Progenitor cell of endocrine pancreas (in vitro differentiated cells): ENCODE measurements around the gene EID3. TPM values are rescaled to one million over a fixed set of nuclear protein-coding genes. Genes with fewer than 3 reads are reported as not detected.

Source experiments
- DNase-seq: peaks from one replicate; pipeline ENCODE4 v3.0.0; 2021; ENCODE audit warnings: low spot score; ENCODE audit not compliant: unreplicated experiment
- H3K27ac Mint-ChIP-seq: 2 replicates; pipeline ENCODE4 v1.8.0; 2021; ENCODE audit warnings: mild to moderate bottlenecking, moderate library complexity, mixed read lengths
- H3K27me3 Mint-ChIP-seq: 2 replicates; pipeline ENCODE4 v1.8.0; 2021; ENCODE audit warnings: mixed read lengths
- H3K36me3 Mint-ChIP-seq: 2 replicates; pipeline ENCODE4 v1.8.0; 2022; ENCODE audit warnings: mixed read lengths; ENCODE audit not compliant: insufficient read depth
- H3K4me1 Mint-ChIP-seq: 2 replicates; pipeline ENCODE4 v1.8.0; 2021; ENCODE audit warnings: low read depth, mixed read lengths
- H3K4me3 Mint-ChIP-seq: 2 replicates; pipeline ENCODE4 v1.8.0; 2021; ENCODE audit warnings: low read depth, mild to moderate bottlenecking, moderate library complexity, mixed read lengths
- H3K9me3 Mint-ChIP-seq: 2 replicates; pipeline ENCODE4 v1.8.0; 2021; ENCODE audit warnings: low read depth, mixed read lengths
- total RNA-seq: library from RNA; stranded (reverse); gene quantifications from 2 replicates; pipeline ENCODE4 v1.2.1, GENCODE V29; 2021
- TF ChIP-seq, protein P1 (sequence below): fragments of 200-600 bp; sonication (generic); IDR thresholded peaks from one replicate; pipeline ENCODE4 v1.5.0; 2021; ENCODE audit warnings: antibody characterized with exemption, mild to moderate bottlenecking; ENCODE audit not compliant: unreplicated experiment

The EID3 gene
- total RNA-seq, 1 donor from 2014 or later: 2.9 TPM

DNA sequence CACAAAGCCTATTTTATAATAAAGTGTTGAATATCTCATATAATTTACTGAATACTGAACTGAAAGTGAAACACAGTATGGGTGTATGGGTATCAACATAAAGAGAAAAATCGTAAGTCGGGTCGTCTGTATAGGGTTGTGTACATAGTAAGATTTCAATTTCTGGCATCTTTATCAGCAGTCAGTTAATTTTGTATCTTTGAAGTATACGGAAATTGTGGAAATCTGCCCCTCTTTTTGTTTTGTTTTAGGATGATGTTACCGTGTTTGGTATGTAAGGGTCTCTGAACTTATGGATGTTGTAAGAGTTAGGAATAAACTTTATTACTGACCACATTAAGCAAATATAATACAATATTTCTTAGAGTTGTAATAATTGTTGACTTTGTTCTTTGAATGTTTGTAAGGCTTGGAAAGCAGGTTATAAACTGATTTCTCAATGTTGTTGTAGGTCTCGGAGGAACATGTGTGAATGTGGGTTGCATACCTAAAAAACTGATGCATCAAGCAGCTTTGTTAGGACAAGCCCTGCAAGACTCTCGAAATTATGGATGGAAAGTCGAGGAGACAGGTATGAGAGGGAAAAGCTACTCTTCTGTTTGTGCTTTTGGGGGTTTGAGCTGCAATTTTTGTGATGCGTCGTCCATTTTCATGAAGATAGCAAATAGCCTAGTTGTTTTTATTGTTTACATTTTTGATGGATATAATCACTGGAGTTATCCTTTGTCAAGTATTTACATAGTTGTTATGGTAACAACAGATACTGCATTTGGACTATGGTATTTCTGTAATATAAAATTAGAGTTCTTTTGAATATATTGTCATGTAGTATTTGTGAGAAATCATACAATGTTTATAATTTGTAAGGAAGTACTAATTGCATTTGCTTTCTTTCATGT lies 12.0 kb downstream of the EID3 start:
- Mint-ChIP-seq H3K27ac (no peak overlapping the region), H3K27me3 (no peaks in the 10 kb centered on the region), H3K4me3 (no peak overlapping the region), H3K9me3 (no peaks in the 10 kb centered on the region), H3K4me1 (peaks cover 3% of the 10 kb centered on the region), H3K36me3 (peaks cover 25% of the 10 kb centered on the region)
- DNase-seq: no peak
- TF ChIP-seq, protein P1, sequence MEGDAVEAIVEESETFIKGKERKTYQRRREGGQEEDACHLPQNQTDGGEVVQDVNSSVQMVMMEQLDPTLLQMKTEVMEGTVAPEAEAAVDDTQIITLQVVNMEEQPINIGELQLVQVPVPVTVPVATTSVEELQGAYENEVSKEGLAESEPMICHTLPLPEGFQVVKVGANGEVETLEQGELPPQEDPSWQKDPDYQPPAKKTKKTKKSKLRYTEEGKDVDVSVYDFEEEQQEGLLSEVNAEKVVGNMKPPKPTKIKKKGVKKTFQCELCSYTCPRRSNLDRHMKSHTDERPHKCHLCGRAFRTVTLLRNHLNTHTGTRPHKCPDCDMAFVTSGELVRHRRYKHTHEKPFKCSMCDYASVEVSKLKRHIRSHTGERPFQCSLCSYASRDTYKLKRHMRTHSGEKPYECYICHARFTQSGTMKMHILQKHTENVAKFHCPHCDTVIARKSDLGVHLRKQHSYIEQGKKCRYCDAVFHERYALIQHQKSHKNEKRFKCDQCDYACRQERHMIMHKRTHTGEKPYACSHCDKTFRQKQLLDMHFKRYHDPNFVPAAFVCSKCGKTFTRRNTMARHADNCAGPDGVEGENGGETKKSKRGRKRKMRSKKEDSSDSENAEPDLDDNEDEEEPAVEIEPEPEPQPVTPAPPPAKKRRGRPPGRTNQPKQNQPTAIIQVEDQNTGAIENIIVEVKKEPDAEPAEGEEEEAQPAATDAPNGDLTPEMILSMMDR: no peak

DNA sequence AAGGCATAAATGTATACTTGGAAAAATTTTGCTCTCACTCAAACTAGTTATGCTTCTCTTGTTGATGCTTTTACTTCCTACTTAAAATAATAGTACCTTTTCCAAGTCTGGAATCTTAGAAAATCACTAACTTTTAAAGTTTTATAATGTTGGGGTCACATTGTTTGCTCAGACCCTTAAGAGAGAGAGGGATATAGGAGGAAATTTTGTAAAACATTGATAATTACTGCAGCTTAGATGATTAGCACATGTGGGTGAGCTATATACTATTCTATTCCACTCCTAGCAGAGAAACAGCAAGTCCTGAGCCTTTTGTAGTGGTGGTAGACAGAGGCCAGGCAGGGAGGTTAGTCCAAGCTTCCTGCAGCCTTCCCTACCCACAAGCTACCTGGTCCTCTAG lies 13.4 kb downstream of the EID3 start:
- Mint-ChIP-seq H3K4me3 (no peak overlapping the region), H3K4me1 (no peaks in the 10 kb centered on the region), H3K9me3 (no peaks in the 10 kb centered on the region), H3K27ac (no peak overlapping the region), H3K36me3 (peaks cover 29% of the 10 kb centered on the region), H3K27me3 (no peaks in the 10 kb centered on the region)
- TF ChIP-seq, protein P1: no peak
- DNase-seq: no peak

DNA sequence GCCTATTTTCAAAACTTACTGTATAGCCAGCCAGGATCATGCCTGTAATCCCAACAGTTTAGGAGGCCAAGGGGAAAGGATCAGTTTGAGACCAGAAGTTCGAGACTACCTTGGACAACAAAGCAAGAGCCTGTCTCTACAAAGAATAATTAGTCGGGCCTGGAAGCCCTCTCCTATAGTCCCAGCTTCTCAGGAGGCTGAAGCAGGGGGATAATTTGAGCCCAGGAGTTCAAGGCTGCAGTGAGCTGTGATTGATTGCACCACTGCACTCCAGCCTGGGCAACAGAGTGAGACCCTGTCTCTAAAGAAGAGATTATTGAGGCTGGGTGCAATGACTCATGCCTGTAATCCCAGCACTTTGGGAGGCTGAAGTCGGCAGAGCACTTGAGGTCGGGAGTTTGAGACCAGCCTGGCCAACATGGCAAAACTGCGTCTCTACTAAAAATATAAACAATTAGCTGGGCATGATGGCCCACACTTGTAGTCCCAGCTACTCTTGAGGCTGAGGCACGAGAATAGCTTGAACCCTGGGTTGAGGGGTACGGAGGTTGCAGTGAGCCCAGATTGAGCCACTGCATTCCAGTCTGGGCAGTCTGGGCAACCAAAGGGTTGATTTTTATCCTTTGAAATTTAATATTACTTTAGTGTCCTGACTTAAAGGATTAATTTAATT lies 14.1 kb downstream of the EID3 start:
- DNase-seq: no peak
- Mint-ChIP-seq H3K27me3 (no peaks in the 10 kb centered on the region), H3K4me3 (no peak overlapping the region), H3K27ac (no peak overlapping the region), H3K36me3 (peaks cover 32% of the 10 kb centered on the region), H3K9me3 (no peaks in the 10 kb centered on the region), H3K4me1 (no peaks in the 10 kb centered on the region)
- TF ChIP-seq, protein P1: no peak

DNA sequence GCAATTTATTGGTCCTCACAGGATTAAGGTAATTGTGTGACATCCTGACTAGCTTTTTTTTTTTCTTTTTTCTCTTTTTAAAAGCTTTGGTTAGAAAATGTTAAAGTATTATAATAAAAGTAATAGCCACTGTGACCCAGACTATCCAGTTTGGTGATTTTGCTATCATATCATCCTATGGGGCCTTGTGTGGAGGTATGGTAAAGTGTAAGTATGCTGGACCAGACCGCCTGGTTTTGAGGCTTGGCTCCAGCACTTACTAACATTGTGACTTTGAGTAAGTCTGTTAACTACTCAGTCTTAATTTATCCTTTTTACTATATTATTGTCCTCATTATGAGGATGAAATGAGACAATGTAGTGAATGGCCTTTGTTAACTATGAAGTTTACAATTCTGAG lies 15.5 kb downstream of the EID3 start:
- no peak for DNase-seq
- H3K27ac Mint-ChIP-seq: no peak overlapping the region
- no peaks in the 10 kb centered on the region for H3K27me3 Mint-ChIP-seq
- TF ChIP-seq, protein P1: no peak
- H3K36me3 Mint-ChIP-seq: peaks cover 31% of the 10 kb centered on the region
- H3K4me3 Mint-ChIP-seq: no peak overlapping the region
- no peaks in the 10 kb centered on the region for H3K4me1 Mint-ChIP-seq
- H3K9me3 Mint-ChIP-seq: peaks cover 3% of the 10 kb centered on the region

DNA sequence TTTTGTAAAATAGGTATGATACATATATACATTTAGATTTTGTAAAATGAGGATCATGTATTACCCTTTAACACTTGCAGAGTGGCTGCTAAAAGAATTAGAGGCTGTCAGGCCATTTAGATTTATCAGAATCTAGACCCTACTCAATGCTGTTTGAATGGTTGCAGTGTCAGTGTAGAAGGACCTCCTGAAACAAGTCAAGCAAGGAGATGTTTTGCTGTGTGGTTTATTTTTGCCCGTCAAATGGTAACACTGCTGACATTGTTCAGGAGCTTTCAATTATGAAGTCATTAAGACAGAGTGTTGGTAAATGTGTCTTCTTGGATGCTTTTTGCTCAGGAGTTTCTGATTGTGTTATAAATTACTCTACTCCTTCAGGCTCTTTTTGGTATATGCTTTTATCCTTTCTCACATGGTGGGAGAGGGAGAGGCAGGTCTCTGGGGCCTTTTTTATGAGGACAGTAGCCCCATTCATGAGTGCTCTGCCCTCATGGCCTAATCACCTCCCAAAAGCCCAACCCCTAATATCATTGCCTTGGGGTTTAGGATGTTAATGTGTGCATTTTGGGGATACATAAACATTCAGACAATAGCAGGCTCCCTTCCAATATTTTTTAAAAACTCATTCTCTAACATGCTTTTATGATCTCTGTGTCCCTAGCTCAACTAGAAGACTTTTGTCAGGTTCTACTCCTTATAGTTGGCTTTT lies 16.5 kb downstream of the EID3 start:
- Mint-ChIP-seq H3K27ac (no peak overlapping the region), H3K9me3 (peaks cover 3% of the 10 kb centered on the region), H3K36me3 (peaks cover 37% of the 10 kb centered on the region), H3K4me3 (no peak overlapping the region), H3K4me1 (no peaks in the 10 kb centered on the region), H3K27me3 (no peaks in the 10 kb centered on the region)
- DNase-seq: no peak
- TF ChIP-seq, protein P1: no peak
